Measurements from ENCODE around the gene TNFRSF19. TPM values are rescaled to one million over a fixed set of nuclear protein-coding genes. Genes with fewer than 3 reads are reported as not detected.

TNFRSF19 gene
- total and polyA plus RNA-seq, 2 of the 13 experiments (the other 11 are each of a cell fraction or from before 2014, with no cell fraction given) = 75.3 to 77.7 TPM

GRCh38 chr13:23639674-23640073 lies 69.5 kb downstream of the TNFRSF19 start:
- no peaks in the 10 kb centered on the region for H3K9me3 ChIP-seq (ENCODE audit: low read length)
- no peak overlapping the region for H2AFZ ChIP-seq (ENCODE audit: low read length)
- H3K4me1 ChIP-seq (ENCODE audit: insufficient read depth, low read length) = peaks cover 28% of the 10 kb centered on the region
- no peak overlapping the region for H3K4me2 ChIP-seq (ENCODE audit: low read depth, low read length)
- no peak overlapping the region for H3K4me3 ChIP-seq (replicated peaks in 1 of 3; ENCODE audit: insufficient read depth in 1 of 3, low read depth in 2 of 3, low read length in 3 of 3)
- no peaks in the 10 kb centered on the region for H3K27me3 ChIP-seq (ENCODE audit: control insufficient read depth in 1 of 2, insufficient read depth in 2 of 2, low read length in 2 of 2)
- in situ Hi-C loops (cut with HindIII; ENCODE audit: extremely low pct_ligation_motif_present, low pct_unique_long_range_greater_than_20kb) (no loop called here), intact Hi-C loops (cut with micrococcal nuclease; ENCODE audit: unreplicated experiment) (no loop called here)
- peaks cover 4 to 49% of the 10 kb centered on the region in 2 experiments for H3K36me3 ChIP-seq (replicated peaks in 1 of 2; ENCODE audit: control insufficient read depth in 1 of 2, insufficient read depth in 2 of 2, low read length in 2 of 2)
- H3K27ac ChIP-seq (ENCODE audit: extremely low read length, insufficient read depth, low read length) = no peak overlapping the region
- DNase-seq (ENCODE audit: low spot score) (no peak), FAIRE-seq (no peak), ATAC-seq (no peak)
- ChIA-PET CTCF (ENCODE audit: low intra/inter-chr PET ratio, low total read pairs) (no interaction called here), POLR2A (interaction anchor here (1.0 kb wide), 1 partner anchor 14 kb away, joined by 3 read pairs; no protein-coding TSS in a partner anchor)
- BruUV-seq (replicated peaks) = no TSS peak
- TF ChIP-seq CREBL2 (CRISPR knock-in tag; IDR thresholded peaks at IDR 0.05; ENCODE audit: borderline replicate concordance) (no peak), ZBTB1 (CRISPR knock-in tag; IDR thresholded peaks at IDR 0.05; ENCODE audit: borderline replicate concordance) (no peak)
- TF ChIP-seq, protein P1, sequence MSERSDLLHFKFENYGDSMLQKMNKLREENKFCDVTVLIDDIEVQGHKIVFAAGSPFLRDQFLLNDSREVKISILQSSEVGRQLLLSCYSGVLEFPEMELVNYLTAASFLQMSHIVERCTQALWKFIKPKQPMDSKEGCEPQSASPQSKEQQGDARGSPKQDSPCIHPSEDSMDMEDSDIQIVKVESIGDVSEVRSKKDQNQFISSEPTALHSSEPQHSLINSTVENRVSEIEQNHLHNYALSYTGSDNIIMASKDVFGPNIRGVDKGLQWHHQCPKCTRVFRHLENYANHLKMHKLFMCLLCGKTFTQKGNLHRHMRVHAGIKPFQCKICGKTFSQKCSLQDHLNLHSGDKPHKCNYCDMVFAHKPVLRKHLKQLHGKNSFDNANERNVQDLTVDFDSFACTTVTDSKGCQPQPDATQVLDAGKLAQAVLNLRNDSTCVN (CRISPR knock-in tag; IDR thresholded peaks at IDR 0.05; ENCODE audit: borderline replicate concordance) = no peak
- no peaks in the 10 kb centered on the region for H4K20me1 ChIP-seq (ENCODE audit: insufficient read depth, low read length)
- no peak overlapping the region for H3K9ac ChIP-seq (ENCODE audit: insufficient read depth, low read depth, low read length)
- WGBS (ENCODE audit: low lambda C conversion rate) = 99% methylated on average over 6 of the region's 6 CpGs
- peaks cover 23% of the 10 kb centered on the region for H3K79me2 ChIP-seq (ENCODE audit: insufficient read depth, low read length)

- no peak for ATAC-seq
- no peak for TF ChIP-seq JARID2 (CRISPR knock-in tag; IDR thresholded peaks at IDR 0.05; ENCODE audit: insufficient replicate concordance)
- TF ChIP-seq GATAD2A (CRISPR knock-in tag; IDR thresholded peaks at IDR 0.05) = no peak
- TF ChIP-seq ZNF7 (CRISPR knock-in tag; IDR thresholded peaks at IDR 0.05) = no peak
- TF ChIP-seq CENPX (CRISPR knock-in tag; IDR thresholded peaks at IDR 0.05) = no peak
- TF ChIP-seq MBNL3 (CRISPR knock-in tag; conservative IDR thresholded peaks at IDR 0.05) = no peak
- TF ChIP-seq, protein P2, sequence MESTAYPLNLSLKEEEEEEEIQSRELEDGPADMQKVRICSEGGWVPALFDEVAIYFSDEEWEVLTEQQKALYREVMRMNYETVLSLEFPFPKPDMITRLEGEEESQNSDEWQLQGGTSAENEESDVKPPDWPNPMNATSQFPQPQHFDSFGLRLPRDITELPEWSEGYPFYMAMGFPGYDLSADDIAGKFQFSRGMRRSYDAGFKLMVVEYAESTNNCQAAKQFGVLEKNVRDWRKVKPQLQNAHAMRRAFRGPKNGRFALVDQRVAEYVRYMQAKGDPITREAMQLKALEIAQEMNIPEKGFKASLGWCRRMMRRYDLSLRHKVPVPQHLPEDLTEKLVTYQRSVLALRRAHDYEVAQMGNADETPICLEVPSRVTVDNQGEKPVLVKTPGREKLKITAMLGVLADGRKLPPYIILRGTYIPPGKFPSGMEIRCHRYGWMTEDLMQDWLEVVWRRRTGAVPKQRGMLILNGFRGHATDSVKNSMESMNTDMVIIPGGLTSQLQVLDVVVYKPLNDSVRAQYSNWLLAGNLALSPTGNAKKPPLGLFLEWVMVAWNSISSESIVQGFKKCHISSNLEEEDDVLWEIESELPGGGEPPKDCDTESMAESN (CRISPR knock-in tag; conservative IDR thresholded peaks at IDR 0.05) = no peak
- TF ChIP-seq ZNF883 (CRISPR knock-in tag; IDR thresholded peaks at IDR 0.05; ENCODE audit: not compliant biosample characterization) = no peak
Measured at GRCh38 chr13:23642110-23642509, 71.9 kb downstream of the TNFRSF19 start.

More at GRCh38 chr13:23642110-23642509, 71.9 kb downstream of the TNFRSF19 start:
- no peak for FAIRE-seq
- Histone ChIP-seq H3K9me3 (ENCODE audit: low read length) (no peaks in the 10 kb centered on the region), H3K4me3 (replicated peaks in 1 of 3; ENCODE audit: insufficient read depth in 1 of 3, low read depth in 2 of 3, low read length in 3 of 3) (no peak overlapping the region), H2AFZ (ENCODE audit: low read length) (no peak overlapping the region), H3K4me1 (ENCODE audit: insufficient read depth, low read length) (peaks cover 19% of the 10 kb centered on the region), H3K27me3 (ENCODE audit: control insufficient read depth in 1 of 2, insufficient read depth in 2 of 2, low read length in 2 of 2) (no peaks in the 10 kb centered on the region), H3K79me2 (ENCODE audit: insufficient read depth, low read length) (peaks cover 20% of the 10 kb centered on the region), H3K36me3 (replicated peaks in 1 of 2; ENCODE audit: control insufficient read depth in 1 of 2, insufficient read depth in 2 of 2, low read length in 2 of 2) (peaks cover 4 to 49% of the 10 kb centered on the region in 2 experiments), H3K27ac (ENCODE audit: extremely low read length, insufficient read depth, low read length) (no peak overlapping the region), H3K4me2 (ENCODE audit: low read depth, low read length) (no peak overlapping the region), H4K20me1 (ENCODE audit: insufficient read depth, low read length) (no peaks in the 10 kb centered on the region), H3K9ac (ENCODE audit: insufficient read depth, low read depth, low read length) (no peak overlapping the region)
- CTCF ChIA-PET (ENCODE audit: low intra/inter-chr PET ratio, low total read pairs) = no interaction called here
- BruUV-seq (replicated peaks) = no TSS peak
- no peak for DNase-seq (ENCODE audit: low spot score)
- in situ Hi-C loops (cut with HindIII; ENCODE audit: extremely low pct_ligation_motif_present, low pct_unique_long_range_greater_than_20kb) = no loop called here
- 96% methylated on average over 4 of the region's 4 CpGs for WGBS (ENCODE audit: low lambda C conversion rate)
- POLR2A ChIA-PET = no interaction called here
- intact Hi-C loops (cut with micrococcal nuclease; ENCODE audit: unreplicated experiment) = no loop called here
